HTERT RPE-1 (cell line): ENCODE data around the gene MAGEB17.

ENCODE experiments used
- in situ Hi-C: fragments of 300-500 bp; cut with MboI; formaldehyde crosslinking; loops from 4 replicates; pipeline ENCODE4 v1.14.3; 2020; ENCODE audit warnings: low sequenced_read_pairs

The MAGEB17 gene

GRCh38 chrX:16208601-16209000 is 41.3 kb downstream of the MAGEB17 start:
- in situ Hi-C loops: no loop called here

GRCh38 chrX:16210061-16210460 is 42.8 kb downstream of the MAGEB17 start:
- in situ Hi-C loops: no loop called here

- in situ Hi-C loops: no loop called here
Observed at GRCh38 chrX:16212024-16212423, 44.7 kb downstream of the MAGEB17 start.

GRCh38 chrX:16212436-16212835 is 45.2 kb downstream of the MAGEB17 start:
- in situ Hi-C loops: no loop called here

GRCh38 chrX:16213961-16214360 is 46.7 kb downstream of the MAGEB17 start:
- in situ Hi-C loops: no loop called here

- in situ Hi-C loops: no loop called here
Observed at GRCh38 chrX:16215660-16216059, 48.4 kb downstream of the MAGEB17 start.
